T-helper 2 cell treated with Interferon-gamma antibody and Interleukin-4, amounts not matched to agents 5 μg/mL and 100 μg/mL, for 36 hours (primary cell): Measurements from ENCODE around the gene CHST10.
"Not testable (repeated sequence)": the region's sequence is repeated elsewhere in the genome, so short reads cannot be mapped to it uniquely, and the experiment has no call there.

Source experiments
- DNase-seq: peaks from one replicate; pipeline ENCODE4 v3.0.0; 2021; ENCODE audit warnings: low spot score
- H3K27ac Mint-ChIP-seq: one replicate; pipeline ENCODE4 v1.8.0; 2021; ENCODE audit warnings: mild to moderate bottlenecking, mixed read lengths
- H3K27me3 Mint-ChIP-seq: one replicate; pipeline ENCODE4 v1.8.0; 2021; ENCODE audit warnings: low read depth, mixed read lengths
- H3K36me3 Mint-ChIP-seq: one replicate; pipeline ENCODE4 v1.8.0; 2021; ENCODE audit warnings: low read depth, mixed read lengths
- H3K4me1 Mint-ChIP-seq: one replicate; pipeline ENCODE4 v1.8.0; 2021; ENCODE audit warnings: low read depth, mixed read lengths
- H3K4me3 Mint-ChIP-seq: one replicate; pipeline ENCODE4 v1.8.0; 2022; ENCODE audit warnings: mild to moderate bottlenecking, moderate library complexity, mixed read lengths
- H3K9me3 Mint-ChIP-seq: one replicate; pipeline ENCODE4 v1.8.0; 2021; ENCODE audit warnings: mixed read lengths

The CHST10 gene

GRCh38 chr2:100358554-100358953, 58.9 kb downstream of the CHST10 start:
- no peak for DNase-seq
- Mint-ChIP-seq H3K27me3 (peaks cover 38% of the 10 kb centered on the region), H3K9me3 (peaks cover 24% of the 10 kb centered on the region), H3K36me3 (peaks cover 5% of the 10 kb centered on the region), H3K27ac (no peak overlapping the region), H3K4me1 (no peaks in the 10 kb centered on the region), H3K4me3 (no peak overlapping the region)

- Mint-ChIP-seq H3K4me1 (no peaks in the 10 kb centered on the region), H3K9me3 (no peaks in the 10 kb centered on the region), H3K27ac (no peak overlapping the region), H3K4me3 (no peak overlapping the region), H3K36me3 (no peaks in the 10 kb centered on the region), H3K27me3 (peaks cover 43% of the 10 kb centered on the region)
- no peak for DNase-seq
Measured at GRCh38 chr2:100352521-100352920, 64.9 kb downstream of the CHST10 start.

GRCh38 chr2:100350661-100351185, 66.7 kb downstream of the CHST10 start:
- Mint-ChIP-seq H3K4me3 (no peak overlapping the region), H3K27me3 (peaks cover 39% of the 10 kb centered on the region), H3K9me3 (no peaks in the 10 kb centered on the region), H3K27ac (no peak overlapping the region), H3K36me3 (no peaks in the 10 kb centered on the region), H3K4me1 (no peaks in the 10 kb centered on the region)
- no peak for DNase-seq

GRCh38 chr2:100345144-100345543, 72.3 kb downstream of the CHST10 start:
- H3K27me3 Mint-ChIP-seq = peaks cover 47% of the 10 kb centered on the region
- DNase-seq, H3K36me3 Mint-ChIP-seq, H3K4me3 Mint-ChIP-seq, H3K27ac Mint-ChIP-seq, H3K4me1 Mint-ChIP-seq, H3K9me3 Mint-ChIP-seq: not testable (repeated sequence)

GRCh38 chr2:100344433-100344832, 73.0 kb downstream of the CHST10 start:
- Mint-ChIP-seq H3K9me3 (peaks cover 6% of the 10 kb centered on the region), H3K27ac (no peak overlapping the region), H3K4me1 (no peaks in the 10 kb centered on the region), H3K36me3 (no peaks in the 10 kb centered on the region), H3K4me3 (no peak overlapping the region), H3K27me3 (peaks cover 48% of the 10 kb centered on the region)
- DNase-seq = no peak

GRCh38 chr2:100342466-100342865, 75.0 kb downstream of the CHST10 start:
- not testable (repeated sequence) for H3K4me1 Mint-ChIP-seq, H3K36me3 Mint-ChIP-seq, H3K4me3 Mint-ChIP-seq, H3K27ac Mint-ChIP-seq, H3K9me3 Mint-ChIP-seq, DNase-seq
- peaks cover 46% of the 10 kb centered on the region for H3K27me3 Mint-ChIP-seq
